HG03025 (cell line): ENCODE results near the gene PIANP.
A peak's percentile ranks its signal among the peaks of the same experiment; 100 is the strongest.

Source experiments
- ATAC-seq: cut with Tn5 transposase; IDR thresholded peaks from one replicate; pipeline ENCODE4 v1.9.1; 2021; ENCODE audit warnings: mild to moderate bottlenecking, moderate library complexity; ENCODE audit not compliant: unreplicated experiment, low FRiP score

PIANP gene

GRCh38 chr12:6684609-6685008 lies 16.0 kb downstream of the PIANP start:
- no peak for ATAC-seq

- ATAC-seq: no peak
These were observed 23.7 kb downstream of the PIANP start for GRCh38 chr12:6676962-6677361.

- ATAC-seq: no peak
These were observed 28.5 kb downstream of the PIANP start for GRCh38 chr12:6672143-6672542.

- no peak for ATAC-seq
These were observed 32.9 kb downstream of the PIANP start for GRCh38 chr12:6667559-6668210.

- no peak for ATAC-seq
These were observed 34.4 kb downstream of the PIANP start for GRCh38 chr12:6666211-6666610.

GRCh38 chr12:6664902-6665301 lies 35.7 kb downstream of the PIANP start:
- ATAC-seq: no peak

- peak; percentile 85 for ATAC-seq
These were observed 37.5 kb downstream of the PIANP start, which contains the start of gene ING4 for GRCh38 chr12:6662906-6663742. ING4 (minus strand) TSS chr12:6663119; CDS start chr12:6663101, 18 bp downstream.

GRCh38 chr12:6662602-6662905 lies 38.1 kb downstream of the PIANP start:
- ATAC-seq: no peak

GRCh38 chr12:6653987-6654386 lies 46.6 kb downstream of the PIANP start:
- no peak for ATAC-seq

- ATAC-seq: no peak
These were observed 47.3 kb downstream of the PIANP start for GRCh38 chr12:6653342-6653741.

- no peak for ATAC-seq
These were observed 48.2 kb downstream of the PIANP start for GRCh38 chr12:6652391-6652790.

- ATAC-seq: no peak
These were observed 49.8 kb downstream of the PIANP start for GRCh38 chr12:6650832-6651231.

GRCh38 chr12:6647083-6647604 lies 53.5 kb downstream of the PIANP start, which contains the start of gene ACRBP:
ACRBP (minus strand) TSS chr12:6647432; CDS start chr12:6647366, 66 bp downstream.
- ATAC-seq: no peak

- no peak for ATAC-seq
These were observed 54.1 kb downstream of the PIANP start for GRCh38 chr12:6646276-6647082.

- no peak for ATAC-seq
These were observed 55.7 kb downstream of the PIANP start for GRCh38 chr12:6644903-6645302.

GRCh38 chr12:6644257-6644596 lies 56.4 kb downstream of the PIANP start:
- ATAC-seq: no peak
